GM19397 (cell line): ENCODE data around the gene ABCA7.

Source experiments
- ATAC-seq: cut with Tn5 transposase; IDR thresholded peaks from one replicate; pipeline ENCODE4 v1.9.1; 2021; ENCODE audit warnings: mild to moderate bottlenecking, moderate library complexity; ENCODE audit not compliant: unreplicated experiment

Gene ABCA7

DNA sequence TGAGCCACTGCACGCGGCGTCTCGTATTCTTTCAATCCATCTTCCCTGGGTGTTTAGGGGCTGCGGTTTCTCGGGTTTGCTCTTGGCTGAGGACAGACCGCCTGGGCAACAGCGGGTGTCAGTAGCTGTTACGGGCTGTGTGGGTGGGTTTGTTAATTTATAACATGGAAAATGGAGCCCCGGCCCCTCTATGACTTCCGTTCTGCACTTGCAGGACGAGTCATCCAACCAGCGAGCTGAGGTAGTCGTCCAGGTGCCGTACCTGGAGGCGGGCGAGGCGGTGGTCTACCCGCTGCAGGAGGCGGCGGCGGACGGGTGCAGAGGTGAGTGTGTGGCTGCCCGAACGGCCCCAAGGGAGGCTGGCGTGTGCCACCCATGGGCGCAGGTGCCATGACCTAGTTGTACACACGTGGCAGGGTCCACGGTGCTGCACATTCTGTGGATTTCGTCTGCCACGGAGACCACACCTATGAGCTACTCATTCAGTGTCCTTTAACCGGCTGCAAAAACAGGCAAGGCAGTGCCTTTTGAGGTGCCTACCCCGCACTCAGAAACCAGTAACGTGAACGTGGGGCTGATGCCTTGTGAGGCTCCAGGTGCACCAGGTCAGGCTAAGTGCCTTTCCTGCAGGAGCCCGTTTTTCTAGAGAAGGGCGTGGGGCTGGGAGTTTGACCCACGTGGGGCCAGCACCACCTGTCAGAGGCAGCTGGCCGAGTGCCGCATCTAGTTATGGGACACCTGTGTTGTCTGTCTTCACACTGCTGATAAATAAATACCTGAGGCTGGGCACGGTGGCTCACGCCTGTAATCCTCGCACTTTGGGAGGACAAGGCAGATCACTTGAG is 44.3 kb downstream of the ABCA7 start:
- no peak for ATAC-seq

- ATAC-seq = no peak
Measured at GRCh38 chr19:1085053-1085658, 45.2 kb downstream of the ABCA7 start.

GRCh38 chr19:1085676-1086442 is 46.0 kb downstream of the ABCA7 start:
- no peak for ATAC-seq

- ATAC-seq = no peak
Measured at GRCh38 chr19:1086613-1087012, 46.7 kb downstream of the ABCA7 start.

- no peak for ATAC-seq
Measured at GRCh38 chr19:1087813-1088415, 48.0 kb downstream of the ABCA7 start.

GRCh38 chr19:1088416-1089010 is 48.6 kb downstream of the ABCA7 start:
- ATAC-seq = no peak

DNA sequence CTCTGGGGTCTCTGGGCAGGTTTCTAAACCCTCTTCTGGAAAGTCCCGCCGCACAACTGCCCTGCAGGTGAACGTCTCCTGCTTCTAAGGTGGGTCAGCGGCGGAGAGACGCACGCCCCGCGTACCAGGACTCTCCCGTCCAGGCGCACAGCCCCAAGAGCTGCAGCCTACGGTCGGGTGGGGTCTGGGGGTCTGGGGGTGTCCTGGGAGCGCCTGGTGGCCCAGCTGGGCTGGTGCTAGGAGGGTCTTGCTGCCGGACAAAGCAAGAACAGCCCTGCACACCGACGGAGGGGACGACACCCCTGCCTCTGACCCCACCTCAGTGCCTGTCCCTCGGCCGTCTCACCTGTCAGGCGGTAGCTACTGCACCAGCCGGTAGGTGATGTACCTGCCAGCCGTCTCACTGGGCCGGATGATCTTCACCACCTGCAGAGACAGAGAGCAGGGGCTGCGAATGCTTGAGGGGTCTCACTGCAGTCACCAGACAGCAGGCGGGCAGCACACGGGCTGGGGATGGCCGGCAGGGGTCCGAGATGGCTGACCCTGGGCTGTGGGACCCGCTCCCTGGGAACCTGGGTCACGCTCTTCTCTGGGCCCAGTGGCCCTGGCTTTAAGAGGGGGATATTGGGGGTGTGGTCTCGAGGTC is 49.3 kb downstream of the ABCA7 start:
- ATAC-seq = no peak

GRCh38 chr19:1089891-1090290 is 50.0 kb downstream of the ABCA7 start:
- no peak for ATAC-seq

GRCh38 chr19:1090731-1091543 is 51.0 kb downstream of the ABCA7 start:
- ATAC-seq = no peak

- ATAC-seq = no peak
Measured at GRCh38 chr19:1091544-1092175, 51.8 kb downstream of the ABCA7 start.

- ATAC-seq = no peak
Measured at GRCh38 chr19:1093330-1093729, 53.4 kb downstream of the ABCA7 start.

GRCh38 chr19:1093811-1094553 is 54.1 kb downstream of the ABCA7 start:
- no peak for ATAC-seq

GRCh38 chr19:1094655-1094977 is 54.7 kb downstream of the ABCA7 start:
- ATAC-seq = no peak

DNA sequence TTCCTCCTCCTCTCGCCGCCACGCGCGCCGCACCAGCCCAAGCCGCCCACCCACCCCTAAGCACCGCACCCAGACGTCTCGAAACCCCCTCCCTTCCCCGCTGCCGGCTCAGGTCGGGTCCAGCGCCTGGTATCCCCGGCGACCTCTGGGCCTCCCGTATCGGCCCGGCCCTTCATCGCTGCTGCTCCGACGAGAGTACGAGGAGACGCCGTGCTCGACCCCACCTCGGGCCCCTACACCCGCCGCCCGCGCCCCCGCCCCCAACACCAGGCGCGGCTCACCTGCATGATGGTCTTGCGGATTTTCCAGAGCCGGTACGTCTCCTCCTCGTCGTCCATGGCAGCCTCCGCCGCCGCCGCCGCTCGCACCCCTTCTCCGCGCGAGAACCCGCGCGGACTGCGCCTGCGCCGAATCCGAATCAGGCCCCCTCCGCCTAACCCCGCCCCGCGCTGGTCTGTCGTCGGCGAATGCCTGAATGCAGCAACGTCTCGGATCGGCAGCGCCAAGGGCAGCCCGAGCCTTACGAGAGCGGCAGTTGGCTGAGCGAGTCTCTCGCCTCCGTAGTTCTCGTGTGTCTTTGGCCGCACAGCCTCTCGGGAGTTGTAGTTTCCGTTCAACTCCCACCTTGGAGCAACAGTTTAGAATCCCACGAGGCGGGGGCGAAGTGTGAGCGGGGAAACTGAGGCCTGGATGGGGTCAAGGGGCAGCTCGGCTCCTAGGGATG is 55.2 kb downstream of the ABCA7 start, which contains the start of gene POLR2E:
POLR2E (minus strand) TSS at position 398 of the 724 bp plus-strand sequence; CDS start at position 338, 60 bp downstream.
- peak; percentile 87 for ATAC-seq

DNA sequence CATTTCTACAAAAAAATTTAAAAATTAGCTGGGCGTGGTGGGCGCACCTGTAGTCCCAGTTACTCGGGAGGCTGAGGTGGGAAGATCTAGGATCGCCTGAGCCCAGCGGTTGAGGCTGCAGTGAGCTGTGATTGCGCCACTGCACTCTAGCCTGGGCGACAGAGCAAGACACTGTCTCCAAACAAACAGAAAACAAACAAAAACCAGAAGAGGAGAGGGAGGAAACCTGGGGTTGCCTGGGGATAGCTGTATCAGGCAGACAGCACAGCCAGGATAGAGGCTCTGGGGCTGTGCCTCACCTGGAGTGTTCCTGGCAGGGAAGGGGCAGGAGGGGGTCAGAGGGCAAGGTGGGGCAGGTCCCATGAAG is 57.9 kb downstream of the ABCA7 start:
- ATAC-seq = no peak

DNA sequence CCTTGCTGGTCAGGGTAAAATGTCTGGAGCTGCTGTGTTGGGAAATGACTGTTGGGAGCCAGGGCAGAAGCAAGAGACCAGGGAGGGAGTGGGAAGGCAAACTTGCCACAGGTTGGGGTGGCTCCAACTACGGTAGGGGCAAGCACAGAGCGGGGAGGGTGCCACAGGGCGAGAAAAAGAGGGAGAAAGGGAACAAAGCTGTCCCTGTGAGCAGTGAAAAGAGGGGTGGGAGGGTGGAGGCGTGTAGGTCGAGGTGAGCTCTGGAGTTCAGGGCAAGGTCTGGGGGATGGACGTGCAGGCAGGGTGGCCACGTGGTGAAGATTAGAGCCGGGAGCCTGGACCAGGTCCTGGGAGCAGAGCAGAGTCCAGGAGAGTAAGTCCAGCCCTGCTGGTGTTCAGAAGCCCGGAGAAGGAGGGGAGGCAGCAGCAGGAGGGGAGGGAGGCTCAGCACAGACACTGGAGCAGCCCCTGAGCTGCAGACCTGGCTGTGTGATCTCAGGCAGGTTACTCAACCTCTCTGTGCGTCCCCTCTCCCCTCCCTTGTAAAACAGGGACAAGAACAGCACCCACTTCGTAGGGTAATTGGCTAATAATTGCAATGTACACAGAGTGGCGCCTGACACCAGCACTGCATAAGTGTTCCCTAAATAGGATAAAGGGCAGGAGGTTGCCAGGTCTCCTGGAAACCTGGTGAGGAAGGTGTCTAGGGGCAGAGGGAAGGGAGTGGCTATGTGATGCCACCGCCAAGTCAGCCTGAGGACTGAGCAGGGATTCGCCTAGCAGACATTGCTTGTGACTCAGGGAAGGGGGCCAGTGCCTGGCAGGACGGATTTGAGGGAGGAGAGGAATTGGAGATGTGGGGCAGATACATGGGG is 58.5 kb downstream of the ABCA7 start:
- ATAC-seq = no peak

DNA sequence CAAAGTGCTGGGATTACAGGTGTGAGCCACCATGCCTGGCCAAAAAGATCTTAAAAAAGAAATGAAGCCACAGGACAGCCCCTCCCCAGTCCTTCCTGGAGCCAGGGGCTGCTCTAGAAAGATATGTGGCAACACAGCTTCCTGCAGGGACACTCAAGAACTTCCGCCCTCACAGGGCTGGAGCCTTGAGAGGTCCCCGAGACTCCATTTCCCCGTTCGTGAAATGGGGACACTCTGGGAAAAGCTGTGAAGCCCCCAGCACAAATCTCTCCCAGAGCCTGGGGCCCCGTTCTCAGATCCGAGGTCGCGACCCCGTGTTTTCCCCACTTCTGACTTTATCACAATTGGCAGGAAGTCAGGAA is 61.4 kb downstream of the ABCA7 start:
- no peak for ATAC-seq
